HCT116 (cell line): ENCODE measurements around the gene IRS4. TPM values are rescaled to one million over a fixed set of nuclear protein-coding genes. Genes with fewer than 3 reads are reported as not detected.

Source experiments
- ATAC-seq: fragments of 200-7000 bp; cut with Tn5 transposase; 2 replicates; pipeline ENCODE4 v1.9.1; 2020; ENCODE audit warnings: mild to moderate bottlenecking, moderate library complexity
- BruUV-seq: library from RNA; stranded (reverse); fragments of 400-500 nt; replicated peaks from 2 replicates; lab custom pipeline; 2021; lab: Mats Ljungman, UMichigan
- CTCF ChIA-PET: fragments of 300-600 bp; sonication (Branson Sonifier 250); formaldehyde crosslinking; loops from one replicate; lab custom pipeline; 2021; ENCODE audit warnings: antibody characterized with exemption; lab: Charles Lee
- POLR2A ChIA-PET: fragments of 300-600, 350-600 bp; sonication (Branson Sonifier 250); formaldehyde crosslinking; loops from one replicate; lab custom pipeline; 2021; ENCODE audit warnings: antibody characterized with exemption; lab: Charles Lee
- RAD21 ChIA-PET, 2 experiments: fragments of 300-600 bp; sonication (Branson Sonifier 250); formaldehyde crosslinking; loops; one replicate each; lab custom pipeline; 2023; ENCODE audit warnings: low total read pairs in 2 of 2; ENCODE audit not compliant: uncharacterized antibody in 2 of 2, unreplicated experiment in 2 of 2, low non-redundant PET in 1 of 2; lab: Charles Lee
- DNase-seq: peaks from one replicate; pipeline ENCODE4 v3.0.0-alpha.2; 2010; ENCODE audit warnings: low read depth, low spot score
- H2AFZ ChIP-seq: fragments of 200-600 bp; shearing (Covaris generic), sonication (generic); 2 replicates; pipeline ENCODE4 v1.6.1; 2017; ENCODE audit warnings: low read depth, mixed run types, mixed read lengths, antibody characterized with exemption, low read length; ENCODE audit not compliant: poor library complexity, severe bottlenecking
- H3K27ac ChIP-seq: 2 replicates; pipeline ENCODE4 v1.5.1; 2012; ENCODE audit warnings: low read depth, low read length
- H3K27me3 ChIP-seq: fragments of 200-600 bp; sonication (generic); 2 replicates; pipeline ENCODE4 v1.6.1; 2016; ENCODE audit warnings: mixed run types, low read length, mixed read lengths; ENCODE audit not compliant: insufficient read depth
- H3K36me3 ChIP-seq, 2 experiments: fragments of 200-500 bp in 1 of 2; fragments of 200-600 bp in 1 of 2; sonication (Bioruptor generic) in 1 of 2; sonication (generic) in 1 of 2; 2 replicates each; pipeline versions ENCODE4 v1.5.1 to v1.6.1; 2014 to 2016; ENCODE audit warnings: low read length in 2 of 2, inconsistent platforms in 1 of 2, mixed read lengths in 1 of 2, mixed run types in 1 of 2; ENCODE audit not compliant: insufficient read depth in 2 of 2, control insufficient read depth in 1 of 2
- H3K4me1 ChIP-seq, 2 experiments: fragments of 200-600 bp in 1 of 2; sonication (generic) in 1 of 2; 2 replicates each; pipeline versions ENCODE4 v1.5.1 to v1.6.1; 2012 to 2017; ENCODE audit warnings: low read length in 2 of 2, inconsistent platforms in 1 of 2, mild to moderate bottlenecking in 1 of 2, mixed read lengths in 1 of 2, mixed run types in 1 of 2, moderate library complexity in 1 of 2; ENCODE audit not compliant: insufficient read depth in 2 of 2, control insufficient read depth in 1 of 2
- H3K4me2 ChIP-seq: fragments of 200-600 bp; sonication (generic); 2 replicates; pipeline ENCODE4 v1.6.1; 2017; ENCODE audit warnings: mixed run types, low read length, mixed read lengths
- H3K4me3 ChIP-seq, 2 experiments: fragments of 200-600 bp in 1 of 2; sonication (generic) in 1 of 2; replicated peaks in 1 of 2; 2 replicates each; pipeline ENCODE4 v1.5.1; 2011 to 2016; ENCODE audit warnings: low read length in 2 of 2, control low read depth in 1 of 2, low read depth in 1 of 2, mild to moderate bottlenecking in 1 of 2, mixed read lengths in 1 of 2, mixed run types in 1 of 2
- H3K79me2 ChIP-seq: fragments of 200-600 bp; sonication (generic); 2 replicates; pipeline ENCODE4 v1.6.1; 2017; ENCODE audit warnings: mild to moderate bottlenecking, mixed run types, low read length, moderate library complexity, mixed read lengths; ENCODE audit not compliant: insufficient read depth
- H3K9ac ChIP-seq: fragments of 200-600 bp; sonication (generic); 2 replicates; pipeline ENCODE4 v1.6.1; 2016; ENCODE audit warnings: low read length, mixed read lengths
- H3K9me2 ChIP-seq: fragments of 200-600 bp; sonication (generic), shearing (Covaris generic); 2 replicates; pipeline ENCODE4 v1.6.1; 2017; ENCODE audit warnings: mixed run types, mild to moderate bottlenecking, moderate library complexity; ENCODE audit not compliant: insufficient read depth
- H3K9me3 ChIP-seq, 2 experiments: fragments of 200-500 bp in 1 of 2; fragments of 200-600 bp in 1 of 2; sonication (Bioruptor generic) in 1 of 2; sonication (generic) in 1 of 2; 2 replicates each; pipeline ENCODE4 v1.6.1; 2014 to 2017; ENCODE audit warnings: low read length in 2 of 2, mixed read lengths in 2 of 2, inconsistent platforms in 1 of 2, low read depth in 1 of 2, mild to moderate bottlenecking in 1 of 2, mixed run types in 1 of 2, moderate library complexity in 1 of 2; ENCODE audit not compliant: control insufficient read depth in 1 of 2, insufficient read depth in 1 of 2
- H4K20me1 ChIP-seq: fragments of 200-600 bp; sonication (generic), shearing (Covaris generic); 2 replicates; pipeline ENCODE4 v1.6.1; 2017; ENCODE audit warnings: mixed run types, mild to moderate bottlenecking, moderate library complexity; ENCODE audit not compliant: insufficient read depth
- ATF3 ChIP-seq: IDR thresholded peaks from 2 replicates; pipeline ENCODE4 v1.6.1; 2012
- CBX3 ChIP-seq: IDR thresholded peaks from 2 replicates; pipeline ENCODE4 v1.6.1; 2012; ENCODE audit warnings: low read depth
- EZH2 ChIP-seq: fragments of 200-600 bp; sonication (generic); IDR thresholded peaks from 2 replicates; pipeline ENCODE4 v1.6.1; 2017; ENCODE audit warnings: antibody characterized with exemption, mixed run types
- JUND ChIP-seq: IDR thresholded peaks from 2 replicates; pipeline ENCODE4 v1.6.1; 2012
- POLR2AphosphoS5 ChIP-seq: IDR thresholded peaks from 2 replicates; pipeline ENCODE4 v1.6.1; 2011; ENCODE audit warnings: mild to moderate bottlenecking, low read depth, low read length, moderate library complexity
- RAD21 ChIP-seq: IDR thresholded peaks from 2 replicates; pipeline ENCODE4 v1.6.1; 2012; ENCODE audit warnings: low read depth, mild to moderate bottlenecking
- SRF ChIP-seq: IDR thresholded peaks from 2 replicates; pipeline ENCODE4 v1.6.1; 2012; ENCODE audit warnings: low read depth
- YY1 ChIP-seq: IDR thresholded peaks from 2 replicates; pipeline ENCODE4 v1.6.1; 2011; ENCODE audit warnings: low read length, low read depth, moderate library complexity, mild to moderate bottlenecking; ENCODE audit not compliant: insufficient replicate concordance; ENCODE audit errors: extremely low read depth
- ZBTB33 ChIP-seq: IDR thresholded peaks from 2 replicates; pipeline ENCODE4 v1.6.1; 2011; ENCODE audit warnings: mild to moderate bottlenecking, low read length, moderate library complexity; ENCODE audit not compliant: insufficient replicate concordance; ENCODE audit errors: extremely low read depth
- ZFX ChIP-seq: fragments of 450-650 bp; IDR thresholded peaks from 2 replicates; pipeline ENCODE4 v1.6.1; 2017
- ZNF274 ChIP-seq: fragments of 200-500 bp; sonication (Bioruptor generic); IDR thresholded peaks from 2 replicates; pipeline ENCODE4 v1.6.1; 2014; ENCODE audit warnings: mild to moderate bottlenecking, low read depth, low read length, inconsistent platforms
- intact Hi-C: fragments of 100-400 bp; cut with micrococcal nuclease; formaldehyde crosslinking; loops from 2 replicates; pipeline ENCODE4 v1.10.0; 2022
- total RNA-seq: library from RNA; stranded (reverse); gene quantifications from one replicate; pipeline ENCODE4 v1.2.1, GENCODE V29; 2021; ENCODE audit not compliant: unreplicated experiment
- TF ChIP-seq, protein P1 (sequence below): IDR thresholded peaks from 2 replicates; pipeline ENCODE4 v1.6.1; 2012; ENCODE audit warnings: low read depth
- TF ChIP-seq, protein P2 (sequence below), 3 experiments: fragments of 200-600 bp in 1 of 3; sonication (generic) in 1 of 3; IDR thresholded peaks in 2 of 3; conservative IDR thresholded peaks in 1 of 3; 2 replicates each; pipeline ENCODE4 v1.5.1; 2012 to 2017; ENCODE audit warnings: low read depth in 2 of 3, low read length in 2 of 3, antibody characterized with exemption in 1 of 3, borderline replicate concordance in 1 of 3, control low read depth in 1 of 3, mild to moderate bottlenecking in 1 of 3, mixed read lengths in 1 of 3, mixed run types in 1 of 3, moderate library complexity in 1 of 3; ENCODE audit not compliant: insufficient read depth in 1 of 3

IRS4 gene
- total RNA-seq, 1 experiment from 2014 or later = not detected

DNA sequence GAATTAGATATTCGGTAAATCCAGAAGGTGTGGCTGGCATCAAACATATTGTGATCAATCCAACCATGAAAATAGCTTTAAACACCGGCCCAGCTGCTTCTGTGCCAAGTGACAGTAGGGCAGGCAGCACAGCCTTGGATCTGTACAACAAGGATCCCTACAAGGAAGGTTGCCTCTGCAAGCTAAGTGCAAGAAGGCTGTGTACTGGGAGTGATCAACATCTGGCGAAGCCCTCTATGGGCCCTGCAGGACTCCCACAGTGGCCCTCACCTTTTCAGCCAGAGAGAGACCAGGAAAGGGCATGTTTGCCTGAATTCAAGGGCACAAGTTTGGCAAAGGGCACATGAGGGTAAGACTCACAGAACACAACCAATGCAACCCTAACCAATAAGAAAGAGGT, 9.6 kb downstream of the IRS4 start:
- Histone ChIP-seq H4K20me1 (no peaks in the 10 kb centered on the region), H3K27me3 (no peaks in the 10 kb centered on the region), H3K27ac (no peak overlapping the region), H3K9me3 (no peaks in the 10 kb centered on the region), H3K36me3 (no peaks in the 10 kb centered on the region), H3K79me2 (no peaks in the 10 kb centered on the region), H3K9me2 (no peaks in the 10 kb centered on the region), H3K4me3 (no peak overlapping the region), H3K9ac (no peak overlapping the region), H2AFZ (no peak overlapping the region), H3K4me1 (no peaks in the 10 kb centered on the region), H3K4me2 (no peak overlapping the region)
- DNase-seq = no peak
- BruUV-seq = no TSS peak
- intact Hi-C loops = no loop called here
- TF ChIP-seq EZH2 (no peak), YY1 (no peak), CBX3 (no peak)
- ChIA-PET RAD21 (no interaction called here), POLR2A (no interaction called here), CTCF (no interaction called here)
- no peak for ATAC-seq

GRCh38 chrX:108722561-108722960, 13.8 kb downstream of the IRS4 start:
- Histone ChIP-seq H2AFZ (no peak overlapping the region), H3K9ac (no peak overlapping the region), H4K20me1 (no peaks in the 10 kb centered on the region), H3K79me2 (no peaks in the 10 kb centered on the region), H3K27ac (no peak overlapping the region), H3K4me2 (no peak overlapping the region), H3K27me3 (no peaks in the 10 kb centered on the region), H3K9me2 (no peaks in the 10 kb centered on the region), H3K4me1 (no peaks in the 10 kb centered on the region), H3K9me3 (no peaks in the 10 kb centered on the region), H3K36me3 (no peaks in the 10 kb centered on the region), H3K4me3 (no peak overlapping the region)
- ATAC-seq (no peak), DNase-seq (no peak)
- ChIA-PET POLR2A (no interaction called here), RAD21 (no interaction called here), CTCF (no interaction called here)
- intact Hi-C loops = no loop called here
- no TSS peak for BruUV-seq
- TF ChIP-seq POLR2AphosphoS5 (no peak), CBX3 (no peak), ZNF274 (no peak), ZBTB33 (no peak), ZFX (no peak), RAD21 (no peak), YY1 (no peak), SRF (no peak), ATF3 (no peak), JUND (no peak)
- TF ChIP-seq, protein P1, sequence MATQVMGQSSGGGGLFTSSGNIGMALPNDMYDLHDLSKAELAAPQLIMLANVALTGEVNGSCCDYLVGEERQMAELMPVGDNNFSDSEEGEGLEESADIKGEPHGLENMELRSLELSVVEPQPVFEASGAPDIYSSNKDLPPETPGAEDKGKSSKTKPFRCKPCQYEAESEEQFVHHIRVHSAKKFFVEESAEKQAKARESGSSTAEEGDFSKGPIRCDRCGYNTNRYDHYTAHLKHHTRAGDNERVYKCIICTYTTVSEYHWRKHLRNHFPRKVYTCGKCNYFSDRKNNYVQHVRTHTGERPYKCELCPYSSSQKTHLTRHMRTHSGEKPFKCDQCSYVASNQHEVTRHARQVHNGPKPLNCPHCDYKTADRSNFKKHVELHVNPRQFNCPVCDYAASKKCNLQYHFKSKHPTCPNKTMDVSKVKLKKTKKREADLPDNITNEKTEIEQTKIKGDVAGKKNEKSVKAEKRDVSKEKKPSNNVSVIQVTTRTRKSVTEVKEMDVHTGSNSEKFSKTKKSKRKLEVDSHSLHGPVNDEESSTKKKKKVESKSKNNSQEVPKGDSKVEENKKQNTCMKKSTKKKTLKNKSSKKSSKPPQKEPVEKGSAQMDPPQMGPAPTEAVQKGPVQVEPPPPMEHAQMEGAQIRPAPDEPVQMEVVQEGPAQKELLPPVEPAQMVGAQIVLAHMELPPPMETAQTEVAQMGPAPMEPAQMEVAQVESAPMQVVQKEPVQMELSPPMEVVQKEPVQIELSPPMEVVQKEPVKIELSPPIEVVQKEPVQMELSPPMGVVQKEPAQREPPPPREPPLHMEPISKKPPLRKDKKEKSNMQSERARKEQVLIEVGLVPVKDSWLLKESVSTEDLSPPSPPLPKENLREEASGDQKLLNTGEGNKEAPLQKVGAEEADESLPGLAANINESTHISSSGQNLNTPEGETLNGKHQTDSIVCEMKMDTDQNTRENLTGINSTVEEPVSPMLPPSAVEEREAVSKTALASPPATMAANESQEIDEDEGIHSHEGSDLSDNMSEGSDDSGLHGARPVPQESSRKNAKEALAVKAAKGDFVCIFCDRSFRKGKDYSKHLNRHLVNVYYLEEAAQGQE = no peak
- TF ChIP-seq, protein P2, sequence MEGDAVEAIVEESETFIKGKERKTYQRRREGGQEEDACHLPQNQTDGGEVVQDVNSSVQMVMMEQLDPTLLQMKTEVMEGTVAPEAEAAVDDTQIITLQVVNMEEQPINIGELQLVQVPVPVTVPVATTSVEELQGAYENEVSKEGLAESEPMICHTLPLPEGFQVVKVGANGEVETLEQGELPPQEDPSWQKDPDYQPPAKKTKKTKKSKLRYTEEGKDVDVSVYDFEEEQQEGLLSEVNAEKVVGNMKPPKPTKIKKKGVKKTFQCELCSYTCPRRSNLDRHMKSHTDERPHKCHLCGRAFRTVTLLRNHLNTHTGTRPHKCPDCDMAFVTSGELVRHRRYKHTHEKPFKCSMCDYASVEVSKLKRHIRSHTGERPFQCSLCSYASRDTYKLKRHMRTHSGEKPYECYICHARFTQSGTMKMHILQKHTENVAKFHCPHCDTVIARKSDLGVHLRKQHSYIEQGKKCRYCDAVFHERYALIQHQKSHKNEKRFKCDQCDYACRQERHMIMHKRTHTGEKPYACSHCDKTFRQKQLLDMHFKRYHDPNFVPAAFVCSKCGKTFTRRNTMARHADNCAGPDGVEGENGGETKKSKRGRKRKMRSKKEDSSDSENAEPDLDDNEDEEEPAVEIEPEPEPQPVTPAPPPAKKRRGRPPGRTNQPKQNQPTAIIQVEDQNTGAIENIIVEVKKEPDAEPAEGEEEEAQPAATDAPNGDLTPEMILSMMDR (IDR thresholded peaks at IDR 0.05 in 2 of 3, conservative IDR thresholded peaks at IDR 0.05 in 1 of 3; ENCODE audit: borderline replicate concordance in 1 of 3, insufficient read depth in 1 of 3, low read depth in 2 of 3, low read length in 2 of 3) = no peak
